ENCODE measurements around the gene KLHL40. TPM values are rescaled to one million over a fixed set of nuclear protein-coding genes. Genes with fewer than 3 reads are reported as not detected.

The KLHL40 gene
- total RNA-seq, 1 experiment from 2014 or later: not detected

- ChIA-PET CTCF (no interaction called here), POLR2A (ENCODE audit: low non-redundant PET) (no interaction called here)
- BruUV-seq (replicated peaks): no TSS peak
- Histone ChIP-seq H3K27ac (ENCODE audit: low read depth, low read length, poor library complexity, severe bottlenecking) (no peak overlapping the region), H3K27me3 (replicated peaks; ENCODE audit: insufficient read depth, low read depth, low read length, poor library complexity) (no peaks in the 10 kb centered on the region), H3K4me1 (ENCODE audit: insufficient read depth, low read length, poor library complexity, severe bottlenecking) (no peaks in the 10 kb centered on the region), H3K9me3 (ENCODE audit: low read depth, low read length, poor library complexity, severe bottlenecking) (no peaks in the 10 kb centered on the region), H3K4me3 (ENCODE audit: low read depth, low read length, poor library complexity, severe bottlenecking) (no peak overlapping the region), H3K36me3 (ENCODE audit: insufficient read depth, low read length, poor library complexity, severe bottlenecking) (no peaks in the 10 kb centered on the region)
- no peak for DNase-seq (ENCODE audit: low spot score)
- no peak for TF ChIP-seq EZH2 (IDR thresholded peaks at IDR 0.05; ENCODE audit: borderline replicate concordance, low read depth, low read length, poor library complexity, severe bottlenecking)
- intact Hi-C loops (cut with micrococcal nuclease; ENCODE audit: unreplicated experiment): no loop called here
Observed at GRCh38 chr3:42666577-42666998, 18.7 kb upstream of the KLHL40 start.

- no peak for TF ChIP-seq CTCF (conservative IDR thresholded peaks at IDR 0.05; ENCODE audit: low read depth, low read length)
- TF ChIP-seq EZH2 (IDR thresholded peaks at IDR 0.05; ENCODE audit: borderline replicate concordance, low read depth, low read length, poor library complexity, severe bottlenecking): no peak
- Histone ChIP-seq H3K27ac (ENCODE audit: low read depth, low read length, poor library complexity, severe bottlenecking) (no peak overlapping the region), H3K27me3 (replicated peaks; ENCODE audit: insufficient read depth, low read depth, low read length, poor library complexity) (no peaks in the 10 kb centered on the region), H3K4me3 (ENCODE audit: low read depth, low read length, poor library complexity, severe bottlenecking) (no peak overlapping the region), H3K36me3 (ENCODE audit: insufficient read depth, low read length, poor library complexity, severe bottlenecking) (no peaks in the 10 kb centered on the region), H3K4me1 (ENCODE audit: insufficient read depth, low read length, poor library complexity, severe bottlenecking) (no peaks in the 10 kb centered on the region), H3K9me3 (ENCODE audit: low read depth, low read length, poor library complexity, severe bottlenecking) (no peaks in the 10 kb centered on the region)
- intact Hi-C loops (cut with micrococcal nuclease; ENCODE audit: unreplicated experiment): no loop called here
- no peak for DNase-seq (ENCODE audit: low spot score)
- ChIA-PET CTCF (no interaction called here), POLR2A (ENCODE audit: low non-redundant PET) (interaction anchor here (0.5 kb wide), 1 partner anchor 601 kb away, joined by 8 read pairs; no protein-coding TSS in a partner anchor)
- BruUV-seq (replicated peaks): no TSS peak
Observed at GRCh38 chr3:42667096-42667522, 18.2 kb upstream of the KLHL40 start.

GRCh38 chr3:42667523-42668412 is 17.6 kb upstream of the KLHL40 start:
- ChIA-PET POLR2A (ENCODE audit: low non-redundant PET) (interaction anchor here (0.5 kb wide), 1 partner anchor 601 kb away, joined by 8 read pairs; no protein-coding TSS in a partner anchor), CTCF (no interaction called here)
- no peaks in the 10 kb centered on the region for H3K4me1 ChIP-seq (ENCODE audit: insufficient read depth, low read length, poor library complexity, severe bottlenecking)
- no peaks in the 10 kb centered on the region for H3K27me3 ChIP-seq (replicated peaks; ENCODE audit: insufficient read depth, low read depth, low read length, poor library complexity)
- no peaks in the 10 kb centered on the region for H3K9me3 ChIP-seq (ENCODE audit: low read depth, low read length, poor library complexity, severe bottlenecking)
- H3K27ac ChIP-seq (ENCODE audit: low read depth, low read length, poor library complexity, severe bottlenecking): no peak overlapping the region
- no peak for DNase-seq (ENCODE audit: low spot score)
- intact Hi-C loops (cut with micrococcal nuclease; ENCODE audit: unreplicated experiment): no loop called here
- BruUV-seq (replicated peaks): no TSS peak
- H3K4me3 ChIP-seq (ENCODE audit: low read depth, low read length, poor library complexity, severe bottlenecking): no peak overlapping the region
- H3K36me3 ChIP-seq (ENCODE audit: insufficient read depth, low read length, poor library complexity, severe bottlenecking): no peaks in the 10 kb centered on the region
- TF ChIP-seq CTCF (conservative IDR thresholded peaks at IDR 0.05; ENCODE audit: low read depth, low read length) (no peak), EZH2 (IDR thresholded peaks at IDR 0.05; ENCODE audit: borderline replicate concordance, low read depth, low read length, poor library complexity, severe bottlenecking) (no peak)
